DMS153 treated with DMSO at 0.1 percent for 48 hours (cell line): ENCODE results near the gene CHST3.

ENCODE experiments used
- DNase-seq: peaks from one replicate; lab custom pipeline; 2025; ENCODE audit not compliant: unreplicated experiment; lab: John Stamatoyannopoulos, UW

CHST3 gene

DNA sequence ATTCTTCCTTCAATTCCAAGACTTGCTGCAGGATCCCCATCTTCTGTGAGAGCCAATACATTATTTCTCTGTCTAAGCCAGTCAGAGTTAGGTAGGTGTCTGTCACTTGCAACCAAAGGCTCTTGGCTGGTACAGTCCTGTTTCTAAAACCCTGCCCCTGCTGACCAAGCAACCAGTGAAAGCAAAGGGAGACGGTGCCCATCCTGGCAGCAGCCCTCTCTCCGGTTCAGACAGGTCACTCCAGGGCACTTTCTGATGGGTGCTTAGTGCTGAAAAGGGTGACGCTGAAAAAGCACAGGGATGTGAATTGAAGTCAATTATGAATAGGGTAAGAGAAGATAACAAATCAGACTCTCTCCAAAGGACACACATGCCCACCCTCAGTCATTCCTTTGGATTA lies 86.7 kb downstream of the CHST3 start:
- DNase-seq = no peak

DNA sequence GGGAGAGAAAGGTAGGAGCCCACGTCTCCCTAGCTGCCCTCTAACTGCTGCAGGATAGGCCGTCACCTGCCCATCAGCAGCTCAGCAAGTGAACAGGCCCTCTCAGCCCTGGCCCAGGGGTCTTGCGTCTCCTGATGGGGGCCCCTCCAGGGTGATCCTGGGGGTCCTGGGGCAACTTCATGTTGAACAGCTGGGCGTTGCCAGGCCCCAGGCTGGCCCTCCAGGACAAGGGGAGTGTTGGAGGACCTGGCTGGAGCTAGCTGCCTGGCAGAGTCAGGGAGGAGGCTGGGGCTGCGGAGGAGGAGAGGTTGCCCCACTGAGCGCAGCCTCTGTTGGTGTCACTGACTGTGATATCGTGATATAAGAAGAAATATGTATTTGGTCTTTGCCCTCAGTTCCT lies 89.5 kb downstream of the CHST3 start:
- no peak for DNase-seq

DNA sequence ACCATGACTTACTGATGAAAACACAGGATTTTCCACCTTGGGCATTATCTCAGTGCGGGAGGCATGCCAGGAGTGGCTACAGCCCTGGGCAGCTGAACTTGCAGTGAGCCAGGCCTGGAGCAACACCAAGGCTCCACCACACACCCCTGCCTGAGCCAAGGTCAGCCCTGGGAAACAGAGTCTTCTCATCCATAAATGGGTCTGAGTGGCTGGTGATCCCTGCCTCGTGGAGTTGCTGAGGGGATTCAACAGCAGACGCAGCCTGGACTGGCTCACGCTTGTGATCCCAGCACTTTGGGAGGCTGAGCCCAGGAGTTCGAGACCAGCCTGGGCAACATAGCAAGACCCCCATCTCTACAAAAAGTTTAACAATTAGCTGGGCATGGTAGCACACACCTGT lies 91.9 kb downstream of the CHST3 start:
- DNase-seq = no peak

DNA sequence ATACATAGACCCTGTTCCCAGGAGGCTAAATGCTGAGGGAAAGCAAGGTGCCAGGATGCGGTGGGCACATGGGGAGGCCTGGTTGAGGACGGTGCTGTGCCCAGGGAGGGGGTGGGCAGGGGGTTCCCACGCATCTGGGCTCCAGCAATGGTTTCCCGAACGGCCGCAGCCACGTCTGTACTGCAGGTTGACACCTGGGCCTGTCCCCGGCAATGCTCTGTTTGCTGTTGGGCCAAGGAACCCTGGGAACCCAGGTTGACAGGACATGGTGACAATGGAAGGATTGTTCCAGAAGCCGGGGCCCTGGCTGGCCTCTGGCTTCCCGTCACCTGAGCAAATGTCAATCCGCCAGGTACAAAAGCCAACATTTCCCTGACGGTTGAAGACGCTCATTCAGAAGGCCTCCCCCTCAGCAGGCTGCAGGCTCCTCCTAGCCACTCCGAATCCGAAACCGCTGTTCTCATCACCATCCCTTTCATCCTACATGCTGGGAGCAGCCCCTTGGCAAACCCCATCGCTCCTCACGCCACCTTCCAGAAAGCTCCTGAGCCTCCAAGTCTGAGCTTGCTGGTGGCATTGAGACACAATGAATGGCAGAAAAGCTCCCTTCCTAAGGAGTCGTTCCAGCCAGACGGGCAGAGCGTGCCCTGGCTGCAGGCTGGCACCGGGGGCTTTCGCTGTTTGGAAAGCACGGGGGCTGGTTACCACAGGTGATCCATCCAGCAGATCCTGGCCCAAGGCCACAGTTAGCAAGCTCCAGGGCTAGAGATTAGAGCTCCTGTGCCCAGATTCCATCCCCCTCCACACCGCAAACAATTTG lies 92.9 kb downstream of the CHST3 start:
- DNase-seq = no peak

DNA sequence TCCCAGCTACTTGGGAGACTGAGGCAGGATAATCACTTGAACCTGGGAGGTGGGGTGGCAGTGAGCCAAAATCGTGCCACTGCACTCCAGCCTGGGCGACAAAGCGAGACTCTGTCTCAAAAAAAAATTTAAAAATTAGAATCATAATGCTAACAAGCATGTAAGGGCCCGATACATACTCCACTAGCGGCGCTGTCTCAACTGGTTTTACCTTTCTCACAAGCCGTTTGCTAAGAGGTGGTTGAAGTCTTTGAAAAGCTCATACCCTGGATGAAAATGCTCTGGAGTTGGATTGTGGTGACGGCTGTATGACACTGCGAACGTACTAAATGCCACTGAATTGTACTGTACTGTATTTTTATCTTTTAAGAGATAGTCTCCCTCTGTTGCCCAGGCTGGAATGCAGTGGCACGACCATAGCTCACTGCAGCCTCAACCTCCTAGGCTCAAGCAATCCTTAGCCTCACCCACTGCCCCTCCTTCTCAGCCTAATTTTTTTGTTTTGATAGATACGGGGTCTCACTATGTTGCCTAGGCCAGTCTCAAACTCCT lies 94.2 kb downstream of the CHST3 start:
- no peak for DNase-seq

DNA sequence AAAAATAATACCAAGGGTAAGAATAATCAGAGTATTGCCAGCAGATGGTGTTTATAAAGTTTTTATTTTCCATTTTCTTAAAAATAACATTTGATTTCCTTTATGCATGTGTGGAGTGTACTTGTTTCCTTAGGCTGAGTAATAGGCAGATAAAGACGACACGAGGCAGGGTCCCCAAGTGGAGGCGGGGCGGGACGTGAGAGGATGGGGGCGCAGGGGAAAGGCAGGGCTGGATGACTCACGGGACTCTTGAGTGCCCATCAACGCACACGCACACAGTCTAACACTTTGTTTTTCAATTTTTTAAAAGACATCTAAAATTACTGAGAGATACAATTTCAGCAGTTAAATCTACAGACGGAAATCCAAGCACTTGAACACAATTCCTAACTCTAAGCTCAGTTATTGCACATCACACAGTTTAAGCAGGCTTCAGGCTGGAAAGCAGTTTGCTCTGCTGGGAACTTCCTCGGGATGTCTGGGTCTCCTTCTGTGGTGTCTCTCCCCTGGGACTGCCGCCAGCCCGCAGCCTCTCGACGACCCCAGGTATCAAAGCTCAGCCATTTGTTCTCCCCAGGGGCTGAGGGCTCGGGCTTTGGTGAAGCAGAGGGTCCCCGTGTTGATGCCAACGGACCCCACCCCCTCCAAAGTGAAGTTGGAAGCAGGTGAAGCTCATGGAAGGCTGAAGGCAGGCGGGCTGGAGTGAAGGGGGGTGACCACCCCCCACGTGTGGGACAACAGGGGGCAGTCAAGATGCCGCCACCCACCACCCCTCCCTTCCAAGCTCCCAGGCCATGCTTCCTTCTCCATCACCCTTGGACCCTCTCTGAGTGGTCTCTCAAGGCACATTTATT lies 95.0 kb downstream of the CHST3 start:
- DNase-seq = no peak

DNA sequence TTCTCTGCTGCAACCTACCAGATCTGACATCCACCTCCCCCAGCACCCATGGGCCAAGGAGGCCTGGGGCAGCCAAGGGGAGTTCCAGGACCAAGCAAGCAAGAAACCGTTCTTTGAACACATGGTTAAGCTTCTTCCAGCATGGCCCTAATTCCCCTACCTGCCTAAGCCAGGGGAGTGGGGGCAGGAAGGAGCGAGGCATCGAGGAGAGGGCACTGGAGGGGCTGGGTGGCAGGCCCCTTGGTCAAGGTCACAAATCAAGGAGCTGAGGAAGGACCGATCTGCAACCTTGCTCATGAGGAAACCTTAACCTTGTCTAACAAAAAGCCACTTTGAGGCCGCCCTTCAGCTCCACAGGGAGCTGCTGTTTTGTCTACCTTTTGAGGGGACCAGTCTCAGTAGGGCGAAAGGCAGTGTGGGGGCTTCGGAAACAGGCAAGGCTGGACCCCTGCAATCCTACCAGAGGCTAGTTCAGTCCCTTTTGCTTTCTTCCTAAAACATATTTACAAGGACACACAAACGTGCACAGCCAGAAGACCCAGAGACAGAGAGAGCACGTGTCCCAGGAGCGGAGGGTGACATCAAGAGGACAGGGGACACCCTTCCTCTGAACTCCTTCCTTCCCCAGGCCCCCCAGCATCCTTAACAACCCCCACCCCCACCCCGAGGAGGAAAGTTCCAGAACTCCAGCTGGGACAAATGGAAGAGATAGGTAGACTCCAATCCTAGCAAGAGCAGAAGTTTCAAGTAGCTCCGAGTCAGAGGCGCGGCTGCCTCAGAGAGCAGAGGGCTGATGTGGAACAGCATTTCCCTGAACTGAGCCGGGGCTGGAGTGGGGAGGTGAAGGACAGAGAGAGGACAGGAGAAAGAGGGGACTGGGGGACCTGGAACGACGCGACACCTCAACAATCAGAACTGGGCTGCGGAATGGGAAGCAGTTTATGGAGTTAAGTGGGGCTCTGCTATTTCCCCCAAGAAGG lies 95.9 kb downstream of the CHST3 start:
- no peak for DNase-seq

DNA sequence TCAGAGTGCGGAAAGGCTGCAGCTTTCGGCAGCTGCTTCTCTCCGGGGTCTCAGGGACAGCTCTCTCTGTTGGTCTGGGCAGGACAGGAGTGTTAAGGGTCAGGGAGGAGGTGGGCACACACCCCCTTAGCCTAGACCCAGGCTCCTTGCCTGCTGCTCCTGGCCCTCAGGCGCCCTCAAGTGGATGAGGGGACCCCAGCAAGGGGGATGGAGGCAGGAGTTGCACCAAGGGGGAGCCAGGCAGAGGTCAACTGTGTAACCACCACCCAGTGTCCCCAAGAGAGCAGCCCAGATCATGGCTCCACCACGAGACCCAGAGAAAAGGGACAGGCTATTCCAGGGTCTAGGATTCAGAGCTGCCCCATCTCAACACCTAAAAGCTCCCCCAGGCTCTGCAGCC lies 97.3 kb downstream of the CHST3 start:
- DNase-seq = no peak

DNA sequence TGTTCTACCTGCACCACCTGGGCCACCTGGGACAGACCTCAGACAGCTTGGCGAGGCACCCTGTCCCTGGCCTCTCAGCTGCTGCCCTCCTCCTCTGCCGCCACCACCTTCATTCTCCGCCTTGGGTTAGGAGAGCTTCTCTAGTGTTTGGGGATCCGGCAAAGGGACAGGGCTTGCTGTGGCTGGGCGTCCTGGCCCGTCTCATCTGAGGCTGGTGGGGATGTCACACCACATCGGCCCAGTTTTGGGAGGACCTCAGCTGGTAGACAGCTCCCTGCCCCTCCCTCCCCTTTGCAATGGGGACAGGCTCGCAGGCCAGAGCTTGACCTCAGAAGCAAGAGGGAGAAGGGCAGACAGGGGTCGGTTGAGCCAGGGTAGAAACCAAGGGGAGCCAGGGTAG lies 97.7 kb downstream of the CHST3 start:
- DNase-seq = no peak

DNA sequence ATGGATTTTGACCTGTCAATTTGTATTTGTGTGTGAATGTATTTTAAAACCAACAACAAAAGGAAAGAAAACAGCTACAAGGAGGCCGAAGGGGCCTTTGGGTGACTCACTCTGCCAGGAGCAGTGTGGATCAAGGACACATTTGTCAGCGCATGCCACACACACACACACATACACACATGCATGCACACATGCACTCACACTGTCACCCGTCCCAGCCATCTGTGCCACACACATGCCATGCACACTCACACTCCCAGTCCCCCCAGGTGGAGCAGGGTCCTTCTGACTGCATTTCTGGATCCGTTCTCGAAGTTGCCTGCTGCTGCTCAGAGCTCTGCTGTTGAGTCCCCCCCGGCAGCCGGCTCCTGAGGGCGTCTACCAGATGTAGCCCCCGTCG lies 98.2 kb downstream of the CHST3 start:
- no peak for DNase-seq
